IMR-90 (cell line): Measurements from ENCODE around the gene TMEM61. TPM values are rescaled to one million over a fixed set of nuclear protein-coding genes. Genes with fewer than 3 reads are reported as not detected.

ENCODE experiments used
- ATAC-seq: fragments of 200-7000 bp; cut with Tn5 transposase; 2 replicates; pipeline ENCODE4 v1.9.1; 2020; ENCODE audit warnings: low read depth, mild to moderate bottlenecking, moderate library complexity
- BruUV-seq: library from RNA; stranded (reverse); fragments of 400-500 nt; replicated peaks from 2 replicates; lab custom pipeline; 2021; lab: Mats Ljungman, UMichigan
- CTCF ChIA-PET: fragments of 300-600 bp; formaldehyde crosslinking; extraction: SDS; loops from one replicate; lab custom pipeline; 2021; ENCODE audit warnings: antibody characterized with exemption; lab: Yijun Ruan, JAX
- POLR2A ChIA-PET: fragments of 300-600 bp; sonication (Branson Sonifier 250); formaldehyde crosslinking; loops from one replicate; lab custom pipeline; 2022; ENCODE audit warnings: antibody characterized with exemption; ENCODE audit not compliant: unreplicated experiment; lab: Charles Lee
- DNase-seq: peaks from one replicate; pipeline ENCODE4 v3.0.0; 2013
- H2AFZ ChIP-seq: replicated peaks from 2 replicates; pipeline ENCODE3; 2013; ENCODE audit warnings: low read length, mild to moderate bottlenecking; ENCODE audit not compliant: poor library complexity
- H2AK5ac ChIP-seq: 2 replicates; pipeline ENCODE4 v1.6.1; 2013; ENCODE audit warnings: low read depth, low read length, inconsistent platforms
- H2AK9ac ChIP-seq: replicated peaks from 2 replicates; pipeline ENCODE3; 2013; ENCODE audit warnings: mild to moderate bottlenecking, low read depth, low read length, moderate library complexity; ENCODE audit not compliant: poor library complexity
- H2BK120ac ChIP-seq: 2 replicates; pipeline ENCODE4 v1.6.1; 2013; ENCODE audit warnings: low read depth, low read length, inconsistent platforms
- H2BK15ac ChIP-seq: 3 replicates; pipeline ENCODE4 v1.6.1; 2013; ENCODE audit warnings: low read depth, low read length, inconsistent platforms
- H2BK20ac ChIP-seq: 2 replicates; pipeline ENCODE4 v1.6.1; 2013; ENCODE audit warnings: low read depth, mild to moderate bottlenecking, inconsistent platforms, low read length, moderate library complexity
- H2BK5ac ChIP-seq: 2 replicates; pipeline ENCODE4 v1.6.1; 2013; ENCODE audit warnings: mild to moderate bottlenecking, low read depth, low read length, inconsistent platforms; ENCODE audit not compliant: poor library complexity, severe bottlenecking
- H3K14ac ChIP-seq: replicated peaks from 2 replicates; pipeline ENCODE4 v1.6.1; 2013; ENCODE audit warnings: low read depth, low read length, inconsistent platforms
- H3K18ac ChIP-seq: 2 replicates; pipeline ENCODE4 v1.6.1; 2013; ENCODE audit warnings: low read depth, low read length, control low read depth
- H3K23ac ChIP-seq: 2 replicates; pipeline ENCODE4 v1.6.1; 2013; ENCODE audit warnings: low read depth, low read length, inconsistent platforms
- H3K27ac ChIP-seq: 2 replicates; pipeline ENCODE4 v1.5.1; 2013; ENCODE audit warnings: mild to moderate bottlenecking, control low read depth, low read length; ENCODE audit not compliant: insufficient read depth
- H3K27me3 ChIP-seq: 2 replicates; pipeline ENCODE4 v1.6.1; 2013; ENCODE audit warnings: low read length; ENCODE audit not compliant: control insufficient read depth, insufficient read depth
- H3K36me3 ChIP-seq: 2 replicates; pipeline ENCODE4 v1.6.1; 2013; ENCODE audit warnings: low read length, mixed read lengths; ENCODE audit not compliant: control insufficient read depth, insufficient read depth
- H3K4ac ChIP-seq: 2 replicates; pipeline ENCODE4 v1.6.1; 2013; ENCODE audit warnings: low read depth, low read length, inconsistent platforms
- H3K4me1 ChIP-seq: 2 replicates; pipeline ENCODE4 v1.6.1; 2013; ENCODE audit warnings: low read length, mixed read lengths; ENCODE audit not compliant: control insufficient read depth, insufficient read depth
- H3K4me2 ChIP-seq: 2 replicates; pipeline ENCODE4 v1.6.1; 2013; ENCODE audit warnings: low read depth, mild to moderate bottlenecking, control low read depth, low read length, moderate library complexity
- H3K4me3 ChIP-seq: 2 replicates; pipeline ENCODE4 v1.5.1; 2013; ENCODE audit warnings: low read depth, mild to moderate bottlenecking, control low read depth, low read length, moderate library complexity; ENCODE audit not compliant: insufficient read depth
- H3K56ac ChIP-seq: 2 replicates; pipeline ENCODE4 v1.6.1; 2013; ENCODE audit warnings: low read length, inconsistent platforms; ENCODE audit not compliant: insufficient read depth; ENCODE audit errors: extremely low read depth
- H3K79me1 ChIP-seq, 2 experiments: 2 replicates each; pipeline ENCODE4 v1.6.1; 2013; ENCODE audit warnings: low read length in 2 of 2, inconsistent platforms in 1 of 2, low read depth in 1 of 2
- H3K9ac ChIP-seq: 2 replicates; pipeline ENCODE4 v1.6.1; 2013; ENCODE audit warnings: low read depth, low read length, control low read depth
- H3K9me1 ChIP-seq: 2 replicates; pipeline ENCODE4 v1.6.1; 2013; ENCODE audit warnings: low read length, inconsistent platforms; ENCODE audit not compliant: insufficient read depth
- H3K9me3 ChIP-seq: 2 replicates; pipeline ENCODE4 v1.6.1; 2013; ENCODE audit warnings: low read length; ENCODE audit not compliant: control insufficient read depth, insufficient read depth
- H4K20me1 ChIP-seq: 2 replicates; pipeline ENCODE4 v1.6.1; 2013; ENCODE audit warnings: low read length, inconsistent platforms; ENCODE audit not compliant: insufficient read depth
- H4K5ac ChIP-seq: 2 replicates; pipeline ENCODE4 v1.6.1; 2013; ENCODE audit warnings: mild to moderate bottlenecking, low read depth, low read length, control low read depth
- H4K8ac ChIP-seq, 2 experiments: 2 replicates each; pipeline ENCODE4 v1.6.1; 2013; ENCODE audit warnings: low read depth in 2 of 2, low read length in 2 of 2, control low read depth in 1 of 2, inconsistent platforms in 1 of 2
- H4K91ac ChIP-seq: 2 replicates; pipeline ENCODE4 v1.6.1; 2013; ENCODE audit warnings: low read depth, low read length, inconsistent platforms; ENCODE audit not compliant: insufficient read depth
- RAD21 ChIP-seq: IDR thresholded peaks from 2 replicates; pipeline ENCODE4 v1.6.1; 2012; ENCODE audit warnings: low read length, improper control_type of control experiment
- SMC3 ChIP-seq: fragments of 150-350 bp; IDR thresholded peaks from 2 replicates; pipeline ENCODE4 v1.6.1; 2016; ENCODE audit warnings: low read depth, mild to moderate bottlenecking, antibody characterized with exemption, low read length, moderate library complexity
- WGBS, 2 experiments: methylation state at CpG; one replicate each; pipeline versions ENCODE4 v1.1.5 to v1.1.7; 2013; ENCODE audit warnings: missing lambda C conversion rate in 2 of 2; ENCODE audit not compliant: insufficient read length in 1 of 2; ENCODE audit errors: extremely low coverage in 2 of 2; 5-methylcytosine and 5-hydroxymethylcytosine counted together
- dilution Hi-C: fragments of 300-500 bp; cut with HindIII; formaldehyde crosslinking; loops from one replicate; pipeline ENCODE4 v1.14.3; 2018; ENCODE audit warnings: low sequenced_read_pairs; ENCODE audit not compliant: unreplicated experiment
- in situ Hi-C: fragments of 300-500 bp; cut with MboI; formaldehyde crosslinking; loops from 3 replicates; pipeline ENCODE4 v1.14.3; 2019; ENCODE audit warnings: low sequenced_read_pairs, inconsistent platforms, mixed read lengths
- intact Hi-C: fragments of 100-400 bp; cut with micrococcal nuclease; formaldehyde crosslinking; loops from 2 replicates; pipeline ENCODE4 v1.10.0; 2022
- polyA plus RNA-seq, 3 experiments: library from polyadenylated mRNA; depleted of rRNA; stranded (reverse); fragments of >200 nt; gene quantifications; 2 replicates each; pipeline ENCODE4 v1.2.3, GENCODE V29; 2012; ENCODE audit warnings: low replicate concordance in 1 of 3
- total RNA-seq: library from RNA; depleted of rRNA; stranded (reverse); fragments of >200 nt; gene quantifications from 2 replicates; pipeline ENCODE4 v1.2.3, GENCODE V29; 2012

Gene TMEM61
- total and polyA plus RNA-seq, 2 of the 4 experiments (the other 2 are of a cell fraction) = not detected

GRCh38 chr1:55033265-55033614 is 52.8 kb downstream of the TMEM61 start:
- intact Hi-C loops = no loop called here
- H3K18ac ChIP-seq = no peak overlapping the region
- 0 out of 2 replicates have a peak, but pooled peaks cover under 1% of the 10 kb centered on the region for H4K20me1 ChIP-seq
- ChIA-PET POLR2A (no interaction called here), CTCF (interaction anchor here (1.2 kb wide), 1 partner anchor 88 kb away, joined by 4 read pairs; no protein-coding TSS in a partner anchor)
- TF ChIP-seq SMC3 (no peak), RAD21 (no peak)
- no peak overlapping the region for H2BK120ac ChIP-seq
- H3K9me1 ChIP-seq = no peaks in the 10 kb centered on the region; the same call in 1 of the 2 replicates
- H3K27ac ChIP-seq = no peak overlapping the region
- no peak overlapping the region for H4K5ac ChIP-seq
- no peaks in the 10 kb centered on the region for H3K9me3 ChIP-seq
- no peak overlapping the region for H3K4ac ChIP-seq
- WGBS, 2 experiments = 60% methylated on average over 1 of the region's 7 CpGs; no CpG with 5 or more reads in 1 of the 2 experiments
- no peak overlapping the region for H4K91ac ChIP-seq
- H3K36me3 ChIP-seq = no peaks in the 10 kb centered on the region
- H4K8ac ChIP-seq = no peak overlapping the region
- H2BK15ac ChIP-seq = no peak overlapping the region
- no TSS peak for BruUV-seq
- H2AK5ac ChIP-seq = no peak overlapping the region
- no peak overlapping the region for H3K56ac ChIP-seq
- H3K27me3 ChIP-seq = peaks cover 67% of the 10 kb centered on the region
- H3K9ac ChIP-seq = no peak overlapping the region
- dilution Hi-C loops = no loop called here
- no peak overlapping the region for H3K14ac ChIP-seq
- ATAC-seq (no peak), DNase-seq (no peak)
- no peak overlapping the region for H2BK5ac ChIP-seq
- H3K4me3 ChIP-seq = no peak overlapping the region
- no peaks in the 10 kb centered on the region for H3K79me1 ChIP-seq
- H2AFZ ChIP-seq = no peak overlapping the region
- H2AK9ac ChIP-seq = no peak overlapping the region
- no peak overlapping the region for H3K23ac ChIP-seq
- H3K4me1 ChIP-seq = no peaks in the 10 kb centered on the region
- no peak overlapping the region for H3K4me2 ChIP-seq
- in situ Hi-C loops = no loop called here
- H2BK20ac ChIP-seq = no peak overlapping the region
